Measurements from ENCODE around the gene CPA5.

GRCh38 chr7:130409712-130410072 lies 65.1 kb downstream of the CPA5 start:
- TF ChIP-seq CTCF (IDR thresholded peaks at IDR 0.05; ENCODE audit: control extremely low read depth in 1 of 3, insufficient read depth in 1 of 3, low read depth in 1 of 3, low read length in 3 of 3) (no peak), POLR2AphosphoS5 (IDR thresholded peaks at IDR 0.05; ENCODE audit: low read depth, low read length) (no peak), YY1 (IDR thresholded peaks at IDR 0.05; ENCODE audit: low read depth, low read length) (no peak), RAD21 (IDR thresholded peaks at IDR 0.05 in 1 of 2, conservative IDR thresholded peaks at IDR 0.05 in 1 of 2; ENCODE audit: low read depth in 2 of 2, low read length in 2 of 2) (no peak), SUZ12 (IDR thresholded peaks at IDR 0.05; ENCODE audit: low read length) (no peak), EZH2 (IDR thresholded peaks at IDR 0.05; ENCODE audit: low read depth, low read length, severe bottlenecking) (no peak), POLR2A (IDR thresholded peaks at IDR 0.05; ENCODE audit: control extremely low read depth in 1 of 2, low read depth in 2 of 2, low read length in 2 of 2) (no peak), TAF1 (IDR thresholded peaks at IDR 0.05; ENCODE audit: low read depth, low read length) (no peak), ATF3 (IDR thresholded peaks at IDR 0.05; ENCODE audit: insufficient read depth, low read depth, low read length) (no peak), CBX8 (IDR thresholded peaks at IDR 0.05; ENCODE audit: borderline replicate concordance, low read depth, low read length) (no peak), EP300 (IDR thresholded peaks at IDR 0.05; ENCODE audit: borderline replicate concordance in 1 of 2, low read depth in 2 of 2, low read length in 2 of 2) (no peak), CBX5 (IDR thresholded peaks at IDR 0.05; ENCODE audit: low read depth, low read length) (no peak)
- TF ChIP-seq, protein P1, sequence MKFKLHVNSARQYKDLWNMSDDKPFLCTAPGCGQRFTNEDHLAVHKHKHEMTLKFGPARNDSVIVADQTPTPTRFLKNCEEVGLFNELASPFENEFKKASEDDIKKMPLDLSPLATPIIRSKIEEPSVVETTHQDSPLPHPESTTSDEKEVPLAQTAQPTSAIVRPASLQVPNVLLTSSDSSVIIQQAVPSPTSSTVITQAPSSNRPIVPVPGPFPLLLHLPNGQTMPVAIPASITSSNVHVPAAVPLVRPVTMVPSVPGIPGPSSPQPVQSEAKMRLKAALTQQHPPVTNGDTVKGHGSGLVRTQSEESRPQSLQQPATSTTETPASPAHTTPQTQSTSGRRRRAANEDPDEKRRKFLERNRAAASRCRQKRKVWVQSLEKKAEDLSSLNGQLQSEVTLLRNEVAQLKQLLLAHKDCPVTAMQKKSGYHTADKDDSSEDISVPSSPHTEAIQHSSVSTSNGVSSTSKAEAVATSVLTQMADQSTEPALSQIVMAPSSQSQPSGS (IDR thresholded peaks at IDR 0.05; ENCODE audit: low read length) = no peak

All from H1 (cell line).